Esophagus muscularis mucosa (tissue), 4 donors: ENCODE data around the gene BLOC1S5. TPM values are rescaled to one million over a fixed set of nuclear protein-coding genes. Genes with fewer than 3 reads are reported as not detected.
"Not testable (repeated sequence)": the region's sequence is repeated elsewhere in the genome, so short reads cannot be mapped to it uniquely, and the experiment has no call there.

Source experiments
- DNase-seq: peaks from one replicate; pipeline ENCODE4 v3.0.0-alpha.2; 2017; ENCODE audit errors: extremely low spot score
- H3K27ac ChIP-seq, 4 donors: fragments of 200-600 bp; sonication (generic); replicated peaks in 1 of 4; 1 replicate in 3 of 4; 2 replicates in 1 of 4; pipeline ENCODE4 v1.5.1; 2016 to 2019; ENCODE audit warnings: mild to moderate bottlenecking in 1 of 4
- H3K27me3 ChIP-seq, 4 donors: fragments of 200-600 bp; sonication (generic); one replicate each; pipeline versions ENCODE4 v1.5.1 to v1.6.0; 2016 to 2019
- H3K36me3 ChIP-seq, 4 donors: fragments of 200-600 bp; sonication (generic); one replicate each; pipeline ENCODE4 v1.5.1; 2016 to 2019
- H3K4me1 ChIP-seq, 4 donors: fragments of 200-600 bp; sonication (generic); one replicate each; pipeline ENCODE4 v1.5.1; 2016 to 2019
- H3K4me3 ChIP-seq, 4 donors: fragments of 200-600 bp; sonication (generic); 1 replicate in 2 of 4; 2 replicates in 2 of 4; pipeline ENCODE4 v1.5.1; 2016 to 2019; ENCODE audit warnings: mild to moderate bottlenecking in 4 of 4, moderate library complexity in 1 of 4
- H3K9me3 ChIP-seq, 4 donors: fragments of 200-600 bp; sonication (generic); 1 replicate in 3 of 4; 2 replicates in 1 of 4; pipeline ENCODE4 v1.5.1; 2016 to 2019
- EP300 ChIP-seq: sonication (generic); formaldehyde crosslinking; IDR thresholded peaks from one replicate; pipeline ENCODE4 v1.6.1; 2017; ENCODE audit warnings: antibody characterized with exemption
- POLR2A ChIP-seq: fragments of 450-650 bp; IDR thresholded peaks from one replicate; pipeline ENCODE4 v1.6.1; 2017; ENCODE audit warnings: antibody characterized with exemption, moderate library complexity, mild to moderate bottlenecking, low read depth
- POLR2AphosphoS5 ChIP-seq, 2 donors: sonication (generic); formaldehyde crosslinking; IDR thresholded peaks; one replicate each; pipeline ENCODE4 v1.6.1; 2017; ENCODE audit warnings: antibody characterized with exemption in 2 of 2
- WGBS: methylation state at CpG from one replicate; pipeline ENCODE4 v1.1.5; 2018; 5-methylcytosine and 5-hydroxymethylcytosine counted together
- intact Hi-C: fragments of 100-400 bp; cut with DNase I; formaldehyde crosslinking; loops from one replicate; pipeline ENCODE4 v1.15.1; 2023
- total RNA-seq, 4 donors: library from RNA; depleted of rRNA; stranded (reverse); fragments of >200 nt; gene quantifications; one replicate each; pipeline versions ENCODE4 v1.1.0 to v1.2.1, GENCODE V29; 2016
- TF ChIP-seq, protein P1 (sequence below), 3 experiments: fragments of 200-600 bp in 2 of 3; fragments of 450-650 bp in 1 of 3; sonication (generic) in 2 of 3; IDR thresholded peaks; one replicate each; pipeline ENCODE4 v1.5.1; 2017 to 2019; ENCODE audit warnings: antibody characterized with exemption in 3 of 3, mild to moderate bottlenecking in 2 of 3, moderate library complexity in 1 of 3

The BLOC1S5 gene
- total RNA-seq, 4 donors from 2014 or later = 10.4 to 15.6 (median 11.2) TPM

DNA sequence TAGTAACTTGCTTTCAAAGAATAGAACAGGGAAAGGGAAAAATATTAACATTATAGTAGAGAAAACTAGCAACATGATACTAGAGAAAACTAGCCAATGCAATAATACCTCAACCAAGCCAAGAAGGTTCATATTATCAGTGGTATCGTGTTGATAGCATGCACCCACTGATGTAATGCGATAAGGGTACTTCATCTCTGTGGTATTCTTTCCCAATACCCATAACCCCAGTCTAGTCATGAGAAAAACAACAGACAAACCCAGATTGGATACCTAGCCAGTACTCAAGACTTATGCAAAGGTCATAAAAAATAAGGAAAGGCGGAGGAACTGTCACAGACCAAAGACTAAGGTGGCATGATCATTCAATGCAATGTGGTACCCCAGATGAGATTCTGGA, 21.0 kb downstream of the BLOC1S5 start:
- intact Hi-C loops = no loop called here
- Histone ChIP-seq H3K36me3 (peaks cover 0 to 31% (median 14%) of the 10 kb centered on the region in 4 donors), H3K27me3 (no peaks in the 10 kb centered on the region), H3K27ac (no peak overlapping the region), H3K4me3 (no peak overlapping the region), H3K4me1 (peaks cover 0 to 12% (median 4%) of the 10 kb centered on the region in 4 donors), H3K9me3 (no peaks in the 10 kb centered on the region)
- no peak for DNase-seq
- WGBS = 56% methylated on average over 3 of the region's 3 CpGs
- TF ChIP-seq POLR2AphosphoS5 (IDR thresholded peaks at IDR 0.05) (no peak), EP300 (no peak), POLR2A (no peak)
- TF ChIP-seq, protein P1, sequence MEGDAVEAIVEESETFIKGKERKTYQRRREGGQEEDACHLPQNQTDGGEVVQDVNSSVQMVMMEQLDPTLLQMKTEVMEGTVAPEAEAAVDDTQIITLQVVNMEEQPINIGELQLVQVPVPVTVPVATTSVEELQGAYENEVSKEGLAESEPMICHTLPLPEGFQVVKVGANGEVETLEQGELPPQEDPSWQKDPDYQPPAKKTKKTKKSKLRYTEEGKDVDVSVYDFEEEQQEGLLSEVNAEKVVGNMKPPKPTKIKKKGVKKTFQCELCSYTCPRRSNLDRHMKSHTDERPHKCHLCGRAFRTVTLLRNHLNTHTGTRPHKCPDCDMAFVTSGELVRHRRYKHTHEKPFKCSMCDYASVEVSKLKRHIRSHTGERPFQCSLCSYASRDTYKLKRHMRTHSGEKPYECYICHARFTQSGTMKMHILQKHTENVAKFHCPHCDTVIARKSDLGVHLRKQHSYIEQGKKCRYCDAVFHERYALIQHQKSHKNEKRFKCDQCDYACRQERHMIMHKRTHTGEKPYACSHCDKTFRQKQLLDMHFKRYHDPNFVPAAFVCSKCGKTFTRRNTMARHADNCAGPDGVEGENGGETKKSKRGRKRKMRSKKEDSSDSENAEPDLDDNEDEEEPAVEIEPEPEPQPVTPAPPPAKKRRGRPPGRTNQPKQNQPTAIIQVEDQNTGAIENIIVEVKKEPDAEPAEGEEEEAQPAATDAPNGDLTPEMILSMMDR (IDR thresholded peaks at IDR 0.05) = no peak

DNA sequence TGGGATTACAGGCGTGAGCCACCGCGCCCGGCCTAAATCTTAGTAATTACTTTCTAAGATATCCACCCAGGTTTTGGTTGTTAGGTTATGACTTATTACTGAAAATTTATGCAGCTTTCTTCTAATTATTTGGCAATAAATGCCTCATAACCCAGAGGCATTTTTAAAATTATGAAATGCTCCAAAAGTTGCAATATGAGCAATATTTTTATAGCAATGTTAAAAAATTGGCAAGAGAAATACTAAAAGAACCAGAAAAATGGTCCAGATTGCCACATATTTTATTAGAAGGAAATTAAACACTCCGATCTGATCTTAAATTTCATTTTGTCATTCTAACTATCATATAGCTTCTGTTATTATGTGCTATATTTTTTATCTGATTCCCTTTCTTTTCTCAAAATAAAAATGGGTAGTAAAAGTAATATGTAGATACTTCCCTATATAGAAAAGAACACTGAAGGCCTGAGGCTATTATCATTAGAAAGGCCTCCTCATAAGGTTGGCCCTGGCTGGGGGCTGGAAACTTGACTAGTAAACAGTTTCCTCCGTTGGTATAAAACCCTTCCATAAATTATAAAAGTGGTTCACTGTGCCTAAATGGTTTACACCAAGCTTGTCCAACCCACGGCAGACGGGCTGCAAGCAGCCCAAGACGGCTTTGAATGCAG, 22.1 kb downstream of the BLOC1S5 start:
- Histone ChIP-seq H3K36me3 (peaks cover 0 to 31% (median 14%) of the 10 kb centered on the region in 4 donors), H3K4me3 (no peak overlapping the region), H3K4me1 (peaks cover 0 to 2% (median under 1%) of the 10 kb centered on the region in 4 donors), H3K9me3 (no peaks in the 10 kb centered on the region), H3K27ac (no peak overlapping the region), H3K27me3 (no peaks in the 10 kb centered on the region)
- DNase-seq = no peak
- TF ChIP-seq EP300 (no peak), POLR2AphosphoS5 (IDR thresholded peaks at IDR 0.05) (no peak), POLR2A (no peak)
- TF ChIP-seq, protein P1 (IDR thresholded peaks at IDR 0.05) = no peak
- WGBS = 94% methylated on average over 9 of the region's 9 CpGs
- intact Hi-C loops = no loop called here

DNA sequence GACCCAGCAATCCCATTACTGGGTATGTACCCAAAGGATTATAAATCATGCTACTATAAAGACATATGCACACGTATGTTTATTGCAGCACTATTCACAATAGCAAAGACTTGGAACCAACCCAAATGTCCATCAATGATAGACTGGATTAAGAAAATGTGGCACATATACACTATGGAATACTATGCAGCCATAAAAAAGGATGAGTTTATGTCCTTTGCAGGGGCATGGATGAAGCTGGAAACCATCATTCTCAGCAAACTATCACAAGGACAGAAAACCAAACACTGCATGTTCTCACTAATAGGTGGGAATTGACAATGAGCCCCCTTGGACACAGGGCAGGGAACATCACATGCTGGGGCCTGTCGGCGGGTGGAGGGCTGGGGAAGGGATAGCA, 30.1 kb downstream of the BLOC1S5 start:
- H3K9me3 ChIP-seq, DNase-seq, H3K27ac ChIP-seq, H3K4me3 ChIP-seq, H3K4me1 ChIP-seq, H3K27me3 ChIP-seq, intact Hi-C loops: not testable (repeated sequence)
- 90% methylated on average over 3 of the region's 3 CpGs for WGBS
- peaks cover 0 to 10% (median 3%) of the 10 kb centered on the region in 4 donors for H3K36me3 ChIP-seq

DNA sequence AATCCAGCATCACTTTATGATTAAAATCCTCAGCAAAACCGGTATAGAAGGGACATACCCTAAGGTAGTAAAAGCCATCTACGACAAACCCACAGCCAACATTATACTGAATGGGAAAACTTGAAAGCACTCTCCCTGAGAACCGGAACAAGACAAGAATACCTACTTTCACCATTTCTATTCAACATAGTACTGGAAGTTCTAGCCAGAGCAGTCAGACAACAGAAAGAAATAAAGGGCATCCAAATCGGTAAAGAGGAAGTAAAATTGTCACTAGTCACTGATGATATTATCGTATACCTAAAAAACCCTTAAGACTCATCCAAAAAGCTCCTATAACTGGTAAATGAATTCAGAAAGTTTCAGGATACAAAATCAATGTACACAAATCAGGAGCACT, 33.3 kb downstream of the BLOC1S5 start:
- no peak for DNase-seq
- Histone ChIP-seq H3K27me3 (no peaks in the 10 kb centered on the region), H3K36me3 (peaks cover 0 to 5% (median 0%) of the 10 kb centered on the region in 4 donors), H3K27ac (no peak overlapping the region), H3K4me1 (peaks cover 13 to 22% (median 15%) of the 10 kb centered on the region in 4 donors), H3K4me3 (no peak overlapping the region), H3K9me3 (no peaks in the 10 kb centered on the region)
- intact Hi-C loops = no loop called here
- 94% methylated on average over 5 of the region's 5 CpGs for WGBS
- TF ChIP-seq POLR2A (no peak), EP300 (no peak), POLR2AphosphoS5 (IDR thresholded peaks at IDR 0.05) (no peak)
- TF ChIP-seq, protein P1 (IDR thresholded peaks at IDR 0.05) = no peak

DNA sequence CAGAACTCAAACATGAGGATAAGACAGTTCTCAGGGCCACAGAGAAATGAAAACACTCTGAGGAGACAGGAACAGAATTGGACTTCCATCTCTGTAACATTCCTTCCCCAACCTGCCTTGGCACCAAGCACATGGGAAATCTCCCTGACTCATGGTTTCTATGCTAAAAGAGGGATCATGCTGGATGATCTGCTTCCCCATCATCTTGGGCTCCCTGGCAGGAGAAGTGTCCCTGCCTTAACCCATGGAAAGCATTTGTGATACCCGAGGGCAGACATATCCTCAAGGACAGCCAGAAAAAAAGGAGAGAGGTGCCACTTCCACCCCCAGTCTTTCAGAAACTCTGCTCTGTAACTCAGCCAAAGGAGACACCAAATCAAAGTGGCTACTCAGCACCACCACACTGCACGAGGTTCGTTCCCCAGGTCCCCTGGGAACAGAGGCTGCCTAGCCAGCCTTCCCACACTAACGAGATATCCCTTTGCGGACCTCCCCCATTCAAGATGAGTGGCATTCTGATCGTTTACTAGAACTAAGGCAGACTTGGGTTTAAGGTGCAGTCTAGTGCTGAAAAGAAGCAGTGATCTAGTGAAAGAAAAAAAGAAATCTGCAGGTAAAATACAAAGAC, 34.8 kb downstream of the BLOC1S5 start:
- intact Hi-C loops = no loop called here
- H3K36me3 ChIP-seq = peaks cover 0 to 4% (median 0%) of the 10 kb centered on the region in 4 donors
- no peak for TF ChIP-seq EP300
- TF ChIP-seq POLR2A = no peak
- TF ChIP-seq, protein P1 (IDR thresholded peaks at IDR 0.05) = no peak
- no peak for TF ChIP-seq POLR2AphosphoS5 (IDR thresholded peaks at IDR 0.05)
- H3K27me3 ChIP-seq = no peaks in the 10 kb centered on the region
- no peak overlapping the region for H3K27ac ChIP-seq
- H3K4me3 ChIP-seq = no peak overlapping the region
- H3K4me1 ChIP-seq = peaks cover 13 to 22% (median 15%) of the 10 kb centered on the region in 4 donors
- DNase-seq = no peak
- 38% methylated on average over 6 of the region's 6 CpGs for WGBS
- H3K9me3 ChIP-seq = no peaks in the 10 kb centered on the region
